ENCODE results near the gene SLC22A17. TPM values are rescaled to one million over a fixed set of nuclear protein-coding genes. Genes with fewer than 3 reads are reported as not detected.
A peak's percentile ranks its signal among the peaks of the same experiment; 100 is the strongest.

The SLC22A17 gene
- total and polyA plus RNA-seq, 2 of the 13 experiments (the other 11 are each of a cell fraction or from before 2014, with no cell fraction given) = 0.95 to 1.1 TPM

GRCh38 chr14:23302290-23303225 is 50.1 kb downstream of the SLC22A17 start, which contains the start of gene PPP1R3E (continued):
- TF ChIP-seq PATZ1 (CRISPR knock-in tag; IDR thresholded peaks at IDR 0.05) = peak; percentile 84
- TF ChIP-seq, protein P1, sequence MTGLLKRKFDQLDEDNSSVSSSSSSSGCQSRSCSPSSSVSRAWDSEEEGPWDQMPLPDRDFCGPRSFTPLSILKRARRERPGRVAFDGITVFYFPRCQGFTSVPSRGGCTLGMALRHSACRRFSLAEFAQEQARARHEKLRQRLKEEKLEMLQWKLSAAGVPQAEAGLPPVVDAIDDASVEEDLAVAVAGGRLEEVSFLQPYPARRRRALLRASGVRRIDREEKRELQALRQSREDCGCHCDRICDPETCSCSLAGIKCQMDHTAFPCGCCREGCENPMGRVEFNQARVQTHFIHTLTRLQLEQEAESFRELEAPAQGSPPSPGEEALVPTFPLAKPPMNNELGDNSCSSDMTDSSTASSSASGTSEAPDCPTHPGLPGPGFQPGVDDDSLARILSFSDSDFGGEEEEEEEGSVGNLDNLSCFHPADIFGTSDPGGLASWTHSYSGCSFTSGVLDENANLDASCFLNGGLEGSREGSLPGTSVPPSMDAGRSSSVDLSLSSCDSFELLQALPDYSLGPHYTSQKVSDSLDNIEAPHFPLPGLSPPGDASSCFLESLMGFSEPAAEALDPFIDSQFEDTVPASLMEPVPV (CRISPR knock-in tag; IDR thresholded peaks at IDR 0.05) = no peak; the same call in 1 of the 2 replicates
- 0 out of 2 replicates have a peak, but pooled peaks have one; percentile 67 for TF ChIP-seq SNAPC2 (CRISPR knock-in tag; IDR thresholded peaks at IDR 0.05)
- TF ChIP-seq PHF8 (CRISPR knock-in tag; IDR thresholded peaks at IDR 0.05) = peak; percentile 53
- TF ChIP-seq, protein P2, sequence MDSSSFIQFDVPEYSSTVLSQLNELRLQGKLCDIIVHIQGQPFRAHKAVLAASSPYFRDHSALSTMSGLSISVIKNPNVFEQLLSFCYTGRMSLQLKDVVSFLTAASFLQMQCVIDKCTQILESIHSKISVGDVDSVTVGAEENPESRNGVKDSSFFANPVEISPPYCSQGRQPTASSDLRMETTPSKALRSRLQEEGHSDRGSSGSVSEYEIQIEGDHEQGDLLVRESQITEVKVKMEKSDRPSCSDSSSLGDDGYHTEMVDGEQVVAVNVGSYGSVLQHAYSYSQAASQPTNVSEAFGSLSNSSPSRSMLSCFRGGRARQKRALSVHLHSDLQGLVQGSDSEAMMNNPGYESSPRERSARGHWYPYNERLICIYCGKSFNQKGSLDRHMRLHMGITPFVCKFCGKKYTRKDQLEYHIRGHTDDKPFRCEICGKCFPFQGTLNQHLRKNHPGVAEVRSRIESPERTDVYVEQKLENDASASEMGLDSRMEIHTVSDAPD (CRISPR knock-in tag; IDR thresholded peaks at IDR 0.05) = no peak; the same call in 1 of the 2 replicates
- TF ChIP-seq ZNF781 (CRISPR knock-in tag; IDR thresholded peaks at IDR 0.05; ENCODE audit: borderline replicate concordance, not compliant biosample characterization) = no peak
- 0 out of 2 replicates have a peak, but pooled peaks have one; percentile 79 for TF ChIP-seq RELA (CRISPR knock-in tag; IDR thresholded peaks at IDR 0.05)
- TF ChIP-seq, protein P3, sequence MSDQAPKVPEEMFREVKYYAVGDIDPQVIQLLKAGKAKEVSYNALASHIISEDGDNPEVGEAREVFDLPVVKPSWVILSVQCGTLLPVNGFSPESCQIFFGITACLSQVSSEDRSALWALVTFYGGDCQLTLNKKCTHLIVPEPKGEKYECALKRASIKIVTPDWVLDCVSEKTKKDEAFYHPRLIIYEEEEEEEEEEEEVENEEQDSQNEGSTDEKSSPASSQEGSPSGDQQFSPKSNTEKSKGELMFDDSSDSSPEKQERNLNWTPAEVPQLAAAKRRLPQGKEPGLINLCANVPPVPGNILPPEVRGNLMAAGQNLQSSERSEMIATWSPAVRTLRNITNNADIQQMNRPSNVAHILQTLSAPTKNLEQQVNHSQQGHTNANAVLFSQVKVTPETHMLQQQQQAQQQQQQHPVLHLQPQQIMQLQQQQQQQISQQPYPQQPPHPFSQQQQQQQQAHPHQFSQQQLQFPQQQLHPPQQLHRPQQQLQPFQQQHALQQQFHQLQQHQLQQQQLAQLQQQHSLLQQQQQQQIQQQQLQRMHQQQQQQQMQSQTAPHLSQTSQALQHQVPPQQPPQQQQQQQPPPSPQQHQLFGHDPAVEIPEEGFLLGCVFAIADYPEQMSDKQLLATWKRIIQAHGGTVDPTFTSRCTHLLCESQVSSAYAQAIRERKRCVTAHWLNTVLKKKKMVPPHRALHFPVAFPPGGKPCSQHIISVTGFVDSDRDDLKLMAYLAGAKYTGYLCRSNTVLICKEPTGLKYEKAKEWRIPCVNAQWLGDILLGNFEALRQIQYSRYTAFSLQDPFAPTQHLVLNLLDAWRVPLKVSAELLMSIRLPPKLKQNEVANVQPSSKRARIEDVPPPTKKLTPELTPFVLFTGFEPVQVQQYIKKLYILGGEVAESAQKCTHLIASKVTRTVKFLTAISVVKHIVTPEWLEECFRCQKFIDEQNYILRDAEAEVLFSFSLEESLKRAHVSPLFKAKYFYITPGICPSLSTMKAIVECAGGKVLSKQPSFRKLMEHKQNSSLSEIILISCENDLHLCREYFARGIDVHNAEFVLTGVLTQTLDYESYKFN (CRISPR knock-in tag; conservative IDR thresholded peaks at IDR 0.05) = no peak; the same call in 1 of the 2 replicates
- TF ChIP-seq ZNF768 (CRISPR knock-in tag; IDR thresholded peaks at IDR 0.05) = peak; percentile 29; the same call in 1 of the 2 replicates
- TF ChIP-seq ZNF460 (CRISPR knock-in tag; IDR thresholded peaks at IDR 0.05; ENCODE audit: borderline replicate concordance) = no peak
- TF ChIP-seq ZNF207 (IDR thresholded peaks at IDR 0.05; ENCODE audit: borderline replicate concordance) = no peak
- TF ChIP-seq, protein P4, sequence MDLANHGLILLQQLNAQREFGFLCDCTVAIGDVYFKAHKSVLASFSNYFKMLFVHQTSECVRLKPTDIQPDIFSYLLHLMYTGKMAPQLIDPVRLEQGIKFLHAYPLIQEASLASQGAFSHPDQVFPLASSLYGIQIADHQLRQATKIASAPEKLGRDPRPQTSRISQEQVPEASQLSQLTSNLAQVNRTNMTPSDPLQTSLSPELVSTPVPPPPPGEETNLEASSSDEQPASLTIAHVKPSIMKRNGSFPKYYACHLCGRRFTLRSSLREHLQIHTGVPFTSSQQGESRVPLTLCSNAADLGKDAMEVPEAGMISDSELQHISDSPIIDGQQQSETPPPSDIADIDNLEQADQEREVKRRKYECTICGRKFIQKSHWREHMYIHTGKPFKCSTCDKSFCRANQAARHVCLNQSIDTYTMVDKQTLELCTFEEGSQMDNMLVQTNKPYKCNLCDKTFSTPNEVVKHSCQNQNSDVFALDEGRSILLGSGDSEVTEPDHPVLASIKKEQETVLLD (CRISPR knock-in tag; IDR thresholded peaks at IDR 0.05; ENCODE audit: low read depth) = no peak
- TF ChIP-seq ZNF569 (CRISPR knock-in tag; IDR thresholded peaks at IDR 0.05; ENCODE audit: borderline replicate concordance) = no peak
- peak; percentile 16; the same call in 1 of the 2 replicates for TF ChIP-seq ZNF776 (CRISPR knock-in tag; IDR thresholded peaks at IDR 0.05)
- no peak for TF ChIP-seq SMC3 (IDR thresholded peaks at IDR 0.05; ENCODE audit: low read length)
